Testis (tissue), 3 donors: Measurements from ENCODE around the gene TLE1. TPM values are rescaled to one million over a fixed set of nuclear protein-coding genes. Genes with fewer than 3 reads are reported as not detected.

Experiments used
- DNase-seq: peaks from one replicate; pipeline ENCODE4 v3.0.0-alpha.2; 2019
- H3K27ac ChIP-seq, 2 donors: fragments of 200-600 bp; sonication (generic); one replicate each; pipeline ENCODE4 v1.5.1; 2019
- H3K27me3 ChIP-seq: fragments of 200-600 bp; sonication (generic); one replicate; pipeline ENCODE4 v1.5.1; 2019
- H3K36me3 ChIP-seq: fragments of 200-600 bp; sonication (generic); one replicate; pipeline ENCODE4 v1.5.1; 2017; ENCODE audit warnings: low read depth; ENCODE audit errors: missing control alignments
- H3K4me1 ChIP-seq: fragments of 200-600 bp; sonication (generic); one replicate; pipeline ENCODE4 v1.5.1; 2019
- H3K4me3 ChIP-seq, 2 donors: fragments of 200-600 bp; sonication (generic); one replicate each; pipeline ENCODE4 v1.5.1; 2017 to 2019
- H3K9me3 ChIP-seq: fragments of 200-600 bp; sonication (generic); one replicate; pipeline ENCODE4 v1.5.1; 2017
- POLR2A ChIP-seq: fragments of 450-650 bp; IDR thresholded peaks from one replicate; pipeline ENCODE4 v1.6.1; 2017; ENCODE audit warnings: antibody characterized with exemption, mild to moderate bottlenecking, moderate library complexity
- WGBS, 2 donors: methylation state at CpG; one replicate each; pipeline ENCODE4 v1.1.5; 2018; 5-methylcytosine and 5-hydroxymethylcytosine counted together
- intact Hi-C: fragments of 100-400 bp; cut with DNase I; formaldehyde crosslinking; loops from one replicate; pipeline ENCODE4 v1.15.1; 2023; ENCODE audit warnings: low total_unique reads
- polyA plus RNA-seq: library from polyadenylated mRNA; stranded (reverse); fragments of 350-450 nt; fragmentation: Illumina TruSeq; extraction: RNeasy Lipid Tissue Mini Kit (QIAGEN cat#74804); gene quantifications from one replicate; pipeline ENCODE4 v1.2.3, GENCODE V29; 2014; ENCODE audit warnings: low read depth, low replicate concordance; ENCODE audit not compliant: insufficient read depth
- total RNA-seq, 2 donors: library from RNA; depleted of rRNA; stranded (reverse); fragments of >200 nt; gene quantifications; one replicate each; pipeline ENCODE4 v1.2.3, GENCODE V29; 2016
- TF ChIP-seq, protein P1 (sequence below), 3 experiments: fragments of 450-650 bp in 2 of 3; fragments of 200-600 bp in 1 of 3; sonication (generic) in 1 of 3; IDR thresholded peaks; one replicate each; pipeline ENCODE4 v1.5.1; 2016 to 2019; ENCODE audit warnings: antibody characterized with exemption in 3 of 3, mild to moderate bottlenecking in 2 of 3, moderate library complexity in 1 of 3

Gene TLE1
- total and polyA plus RNA-seq, 3 donors from 2014 or later, result 53.3 to 95.8 (median 81.0) TPM

GRCh38 chr9:81563020-81563407 lies 126.3 kb downstream of the TLE1 start:
- TF ChIP-seq POLR2A, result no peak
- TF ChIP-seq, protein P1, sequence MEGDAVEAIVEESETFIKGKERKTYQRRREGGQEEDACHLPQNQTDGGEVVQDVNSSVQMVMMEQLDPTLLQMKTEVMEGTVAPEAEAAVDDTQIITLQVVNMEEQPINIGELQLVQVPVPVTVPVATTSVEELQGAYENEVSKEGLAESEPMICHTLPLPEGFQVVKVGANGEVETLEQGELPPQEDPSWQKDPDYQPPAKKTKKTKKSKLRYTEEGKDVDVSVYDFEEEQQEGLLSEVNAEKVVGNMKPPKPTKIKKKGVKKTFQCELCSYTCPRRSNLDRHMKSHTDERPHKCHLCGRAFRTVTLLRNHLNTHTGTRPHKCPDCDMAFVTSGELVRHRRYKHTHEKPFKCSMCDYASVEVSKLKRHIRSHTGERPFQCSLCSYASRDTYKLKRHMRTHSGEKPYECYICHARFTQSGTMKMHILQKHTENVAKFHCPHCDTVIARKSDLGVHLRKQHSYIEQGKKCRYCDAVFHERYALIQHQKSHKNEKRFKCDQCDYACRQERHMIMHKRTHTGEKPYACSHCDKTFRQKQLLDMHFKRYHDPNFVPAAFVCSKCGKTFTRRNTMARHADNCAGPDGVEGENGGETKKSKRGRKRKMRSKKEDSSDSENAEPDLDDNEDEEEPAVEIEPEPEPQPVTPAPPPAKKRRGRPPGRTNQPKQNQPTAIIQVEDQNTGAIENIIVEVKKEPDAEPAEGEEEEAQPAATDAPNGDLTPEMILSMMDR (IDR thresholded peaks at IDR 0.05), result no peak
- Histone ChIP-seq H3K36me3 (no peaks in the 10 kb centered on the region), H3K4me3 (no peak overlapping the region), H3K27me3 (no peaks in the 10 kb centered on the region), H3K27ac (no peak overlapping the region), H3K4me1 (peaks cover 7% of the 10 kb centered on the region), H3K9me3 (no peaks in the 10 kb centered on the region)
- 89 to 97% methylated on average over 4 of the region's 4 CpGs for WGBS, 2 donors
- DNase-seq, result no peak
- intact Hi-C loops, result no loop called here

DNA sequence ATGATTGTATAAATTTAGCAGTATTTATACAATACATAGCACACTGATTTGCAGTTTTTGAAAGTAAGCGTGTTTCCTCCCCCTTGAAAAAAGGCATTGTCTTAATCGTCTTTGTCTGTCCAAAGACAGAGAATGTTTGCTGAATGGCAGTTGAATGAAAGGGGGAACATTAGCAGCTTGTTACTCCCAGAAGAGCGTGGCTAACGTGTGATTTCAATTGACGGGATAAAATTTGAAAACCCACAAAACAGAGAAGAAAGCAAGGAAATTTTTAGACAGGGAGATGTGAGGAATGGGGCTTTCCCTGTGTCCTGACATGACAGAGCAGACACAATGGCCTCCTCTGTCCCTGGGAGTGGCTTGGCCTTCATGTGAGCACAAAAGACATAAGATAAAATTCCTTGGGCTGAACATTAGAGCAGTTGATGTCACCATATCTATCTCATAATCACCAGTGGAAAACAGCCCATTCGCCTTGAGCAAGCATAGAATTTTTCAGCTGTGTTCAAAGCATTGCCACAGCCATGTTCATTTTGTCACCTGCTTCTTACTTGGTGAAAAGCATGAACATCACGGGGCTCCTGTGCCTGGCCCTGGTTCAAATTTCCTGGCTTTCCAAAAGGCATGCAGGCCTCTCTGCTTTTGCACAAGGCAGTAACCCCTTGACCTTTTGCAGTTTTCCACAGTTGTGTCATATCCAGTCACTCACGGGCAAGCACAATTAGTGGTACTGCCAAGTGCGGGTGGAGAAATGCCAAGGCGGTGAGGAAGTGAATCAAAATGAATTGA lies 126.9 kb downstream of the TLE1 start:
- Histone ChIP-seq H3K36me3 (no peaks in the 10 kb centered on the region), H3K27ac (peak overlapping the region in 1 of 2 donors; percentile 35), H3K4me3 (no peak overlapping the region), H3K27me3 (no peaks in the 10 kb centered on the region), H3K4me1 (peaks cover 12% of the 10 kb centered on the region), H3K9me3 (no peaks in the 10 kb centered on the region)
- WGBS, 2 donors, result 69 to 75% methylated on average over 10 of the region's 10 CpGs
- intact Hi-C loops, result no loop called here
- TF ChIP-seq, protein P1 (IDR thresholded peaks at IDR 0.05), result no peak
- TF ChIP-seq POLR2A, result no peak
- peak; percentile 62 for DNase-seq

- Histone ChIP-seq H3K27ac (no peak overlapping the region), H3K36me3 (no peaks in the 10 kb centered on the region), H3K9me3 (no peaks in the 10 kb centered on the region), H3K27me3 (no peaks in the 10 kb centered on the region), H3K4me1 (peaks cover 12% of the 10 kb centered on the region), H3K4me3 (no peak overlapping the region)
- intact Hi-C loops, result no loop called here
- no peak for TF ChIP-seq POLR2A
- TF ChIP-seq, protein P1 (IDR thresholded peaks at IDR 0.05), result no peak
- no peak for DNase-seq
- WGBS, 2 donors, result 84 to 85% methylated on average over 13 of the region's 13 CpGs
These were observed 128.3 kb downstream of the TLE1 start for GRCh38 chr9:81560851-81561732.

- DNase-seq, result no peak
- TF ChIP-seq, protein P1 (IDR thresholded peaks at IDR 0.05), result no peak
- no peak for TF ChIP-seq POLR2A
- Histone ChIP-seq H3K27ac (no peak overlapping the region), H3K9me3 (no peaks in the 10 kb centered on the region), H3K27me3 (no peaks in the 10 kb centered on the region), H3K4me1 (peaks cover 12% of the 10 kb centered on the region), H3K36me3 (no peaks in the 10 kb centered on the region), H3K4me3 (no peak overlapping the region)
- intact Hi-C loops, result no loop called here
- whole genome bisulfite sequencing, 2 donors, result 60 to 68% methylated on average over 4 of the region's 4 CpGs
These were observed 129.6 kb downstream of the TLE1 start for GRCh38 chr9:81559709-81560108.
